A549 treated with RU486 at 1 μM for 4 hours (cell line): Measurements from ENCODE around the gene ACLY. TPM values are rescaled to one million over a fixed set of nuclear protein-coding genes. Genes with fewer than 3 reads are reported as not detected.

Experiments used
- total RNA-seq: library from RNA; stranded (reverse); fragments of 200-300 nt; extraction: Qiagen RNA extraction; gene quantifications from 5 replicates; pipeline ENCODE4 v1.2.3, GENCODE V29; 2022; ENCODE audit warnings: low read depth

ACLY gene
- total RNA-seq, result 244 to 299 TPM (median 293 TPM) in 5 replicates

GRCh38 chr17:41918314-41919164 is at the start of gene ACLY:
Gene ACLY, minus strand, starts transcription at chr17:41918951. Its CDS starts 5,078 bp downstream, at chr17:41913873.

GRCh38 chr17:41966463-41967140 is 47.9 kb upstream of the ACLY start, which contains the start of gene CNP:
Gene CNP, plus strand, starts transcription at chr17:41966795. Its CDS starts 90 bp downstream, at chr17:41966885.

GRCh38 chr17:41930009-41930832 is 11.5 kb upstream of the ACLY start, which contains the start of gene ODAD4:
Gene ODAD4, plus strand, starts transcription at chr17:41930617. Its CDS starts 107 bp downstream, at chr17:41930724.

GRCh38 chr17:41864836-41865595 is 53.7 kb downstream of the ACLY start, which contains the start of gene KLHL11:
Gene KLHL11, minus strand, starts transcription at chr17:41865423. Its CDS starts 53 bp downstream, at chr17:41865370.

GRCh38 chr17:41837761-41838538 is 80.8 kb downstream of the ACLY start, which contains the start of gene KLHL10:
Gene KLHL10, plus strand, starts transcription at chr17:41837825. Its CDS starts 108 bp downstream, at chr17:41837933.

GRCh38 chr17:41835800-41836549 is 82.8 kb downstream of the ACLY start, which contains the start of gene NT5C3B:
Gene NT5C3B, minus strand, starts transcription at chr17:41836232. Its CDS starts 39 bp downstream, at chr17:41836193.

Other genes with a start within 250 kb of the ACLY start
- gene EIF1, start 230.1 kb downstream of the ACLY start, total RNA-seq, result 1,281 to 1,716 TPM (median 1,378 TPM) in 5 replicates
- 0.57 TPM in 1 of 5 replicates, not detected in the others for gene GAST, start 206.6 kb downstream of the ACLY start, total RNA-seq
- gene HAP1, start 184.3 kb downstream of the ACLY start, total RNA-seq, result 0.69 to 2.9 TPM (median 1.5 TPM) in 5 replicates
- 81.9 to 128 TPM (median 113 TPM) in 5 replicates for gene JUP, start 132.2 kb downstream of the ACLY start, total RNA-seq
- gene P3H4, start 107.0 kb downstream of the ACLY start, total RNA-seq, result 30.4 to 39.9 TPM (median 34.4 TPM) in 5 replicates
- gene FKBP10, start 105.9 kb downstream of the ACLY start, total RNA-seq, result 85.9 to 115 TPM (median 109 TPM) in 5 replicates
- gene NT5C3B, start 82.7 kb downstream of the ACLY start, total RNA-seq, result 103 to 118 TPM (median 114 TPM) in 5 replicates
- 0.08 to 0.09 TPM (median 0.08 TPM) in 3 of 5 replicates, not detected in the others for gene KLHL10, start 81.1 kb downstream of the ACLY start, total RNA-seq
- gene KLHL11, start 53.5 kb downstream of the ACLY start, total RNA-seq, result 2.0 to 4.4 TPM (median 2.7 TPM) in 5 replicates
- gene ODAD4, start 11.7 kb upstream of the ACLY start, total RNA-seq, result 1.2 to 1.7 TPM (median 1.6 TPM) in 5 replicates
- 54.4 to 72.8 TPM (median 69.7 TPM) in 5 replicates for gene CNP, start 47.8 kb upstream of the ACLY start, total RNA-seq
- 119 to 139 TPM (median 130 TPM) in 5 replicates for gene DNAJC7, start 98.5 kb upstream of the ACLY start, total RNA-seq
- 43.8 to 50.6 TPM (median 46.6 TPM) in 5 replicates for gene NKIRAS2, start 101.1 kb upstream of the ACLY start, total RNA-seq
- 0.59 to 0.90 TPM (median 0.74 TPM) in 5 replicates for gene C17orf113, start 131.7 kb upstream of the ACLY start, total RNA-seq
- 0.19 to 0.51 TPM (median 0.27 TPM) in 5 replicates for gene ZNF385C, start 179.5 kb upstream of the ACLY start, total RNA-seq
- gene DHX58, start 193.8 kb upstream of the ACLY start, total RNA-seq, result 0.31 to 0.62 TPM (median 0.50 TPM) in 5 replicates
- gene KAT2A, start 202.4 kb upstream of the ACLY start, total RNA-seq, result 34.9 to 53.3 TPM (median 48.7 TPM) in 5 replicates
- not detected in 5 replicates for gene HSPB9, start 203.9 kb upstream of the ACLY start, total RNA-seq
- gene RAB5C, start 236.0 kb upstream of the ACLY start, total RNA-seq, result 222 to 281 TPM (median 259 TPM) in 5 replicates